ENCODE results near the gene TTLL5. TPM values are rescaled to one million over a fixed set of nuclear protein-coding genes. Genes with fewer than 3 reads are reported as not detected.
"Not testable (repeated sequence)": the region's sequence is repeated elsewhere in the genome, so short reads cannot be mapped to it uniquely, and the experiment has no call there.

TTLL5 gene
- total and polyA plus RNA-seq, 7 donors = 4.8 to 36.6 (median 17.9) TPM

DNA sequence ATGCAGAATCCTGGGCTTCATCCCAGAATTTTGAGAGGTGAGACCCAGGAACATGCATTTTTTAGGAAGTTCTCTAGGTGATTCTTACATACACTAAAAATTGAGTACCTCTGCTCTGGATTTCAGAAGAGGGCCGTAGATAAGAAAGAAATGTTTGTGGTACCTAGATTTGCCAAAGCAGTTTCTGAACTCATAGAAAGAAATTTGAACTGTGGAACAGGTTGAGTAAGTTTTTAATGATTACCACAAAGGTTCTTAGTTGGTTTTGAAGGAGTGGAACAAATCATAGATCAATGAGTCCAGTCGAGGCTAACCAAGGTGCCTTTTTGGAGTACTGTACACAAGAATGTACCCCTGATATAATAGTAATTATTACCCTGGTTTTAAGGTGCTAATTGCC, 24.9 kb downstream of the TTLL5 start:
- Histone ChIP-seq H3K4me1 (no peaks in the 10 kb centered on the region), H3K9me3 (no peaks in the 10 kb centered on the region), H3K36me3 (peaks cover 5 to 50% (median 11%) of the 10 kb centered on the region in 4 donors), H3K27ac (no peak overlapping the region), H3K4me3 (no peak overlapping the region), H3K27me3 (no peaks in the 10 kb centered on the region)
- DNase-seq = no peak
- TF ChIP-seq POLR2A (IDR thresholded peaks at IDR 0.05) (no peak), EP300 (IDR thresholded peaks at IDR 0.05) (no peak), POLR2AphosphoS5 (IDR thresholded peaks at IDR 0.05) (no peak)
- TF ChIP-seq, protein P1, sequence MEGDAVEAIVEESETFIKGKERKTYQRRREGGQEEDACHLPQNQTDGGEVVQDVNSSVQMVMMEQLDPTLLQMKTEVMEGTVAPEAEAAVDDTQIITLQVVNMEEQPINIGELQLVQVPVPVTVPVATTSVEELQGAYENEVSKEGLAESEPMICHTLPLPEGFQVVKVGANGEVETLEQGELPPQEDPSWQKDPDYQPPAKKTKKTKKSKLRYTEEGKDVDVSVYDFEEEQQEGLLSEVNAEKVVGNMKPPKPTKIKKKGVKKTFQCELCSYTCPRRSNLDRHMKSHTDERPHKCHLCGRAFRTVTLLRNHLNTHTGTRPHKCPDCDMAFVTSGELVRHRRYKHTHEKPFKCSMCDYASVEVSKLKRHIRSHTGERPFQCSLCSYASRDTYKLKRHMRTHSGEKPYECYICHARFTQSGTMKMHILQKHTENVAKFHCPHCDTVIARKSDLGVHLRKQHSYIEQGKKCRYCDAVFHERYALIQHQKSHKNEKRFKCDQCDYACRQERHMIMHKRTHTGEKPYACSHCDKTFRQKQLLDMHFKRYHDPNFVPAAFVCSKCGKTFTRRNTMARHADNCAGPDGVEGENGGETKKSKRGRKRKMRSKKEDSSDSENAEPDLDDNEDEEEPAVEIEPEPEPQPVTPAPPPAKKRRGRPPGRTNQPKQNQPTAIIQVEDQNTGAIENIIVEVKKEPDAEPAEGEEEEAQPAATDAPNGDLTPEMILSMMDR (IDR thresholded peaks at IDR 0.05) = no peak
- intact Hi-C loops (cut with DNase I) = no loop called here
- 52 to 79% methylated on average over 2 of the region's 2 CpGs for WGBS, 2 donors

DNA sequence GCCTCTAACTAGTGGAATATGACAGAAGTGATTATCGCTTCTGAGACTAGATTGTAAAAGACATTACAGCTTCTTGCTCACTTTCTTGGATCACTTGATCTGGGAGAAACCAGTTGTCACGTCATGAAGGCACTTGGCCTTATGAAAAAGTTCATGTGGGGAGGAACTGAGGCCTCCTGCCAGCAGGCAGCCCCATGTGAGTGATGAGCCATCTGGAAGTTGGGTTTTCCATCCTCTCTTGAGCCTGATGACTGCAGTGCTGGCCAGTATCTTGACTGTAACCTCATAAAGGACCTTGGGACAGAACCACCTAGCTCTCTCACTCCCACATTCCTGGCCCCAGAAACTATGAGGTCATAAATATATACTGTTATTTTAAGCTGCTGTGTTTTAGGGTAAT, 28.0 kb downstream of the TTLL5 start:
- H3K27ac ChIP-seq = no peak overlapping the region
- H3K9me3 ChIP-seq = no peaks in the 10 kb centered on the region
- intact Hi-C loops (cut with DNase I) = no loop called here
- no peak overlapping the region for H3K4me3 ChIP-seq
- TF ChIP-seq, protein P1 (IDR thresholded peaks at IDR 0.05) = no peak
- no peak for TF ChIP-seq EP300 (IDR thresholded peaks at IDR 0.05)
- TF ChIP-seq POLR2A (IDR thresholded peaks at IDR 0.05) = no peak
- no peak for TF ChIP-seq POLR2AphosphoS5 (IDR thresholded peaks at IDR 0.05)
- H3K4me1 ChIP-seq = no peaks in the 10 kb centered on the region
- 85 to 91% methylated on average over 2 of the region's 2 CpGs for WGBS, 2 donors
- H3K27me3 ChIP-seq = no peaks in the 10 kb centered on the region
- DNase-seq = no peak
- H3K36me3 ChIP-seq = peaks cover 1 to 40% (median 8%) of the 10 kb centered on the region in 4 donors

DNA sequence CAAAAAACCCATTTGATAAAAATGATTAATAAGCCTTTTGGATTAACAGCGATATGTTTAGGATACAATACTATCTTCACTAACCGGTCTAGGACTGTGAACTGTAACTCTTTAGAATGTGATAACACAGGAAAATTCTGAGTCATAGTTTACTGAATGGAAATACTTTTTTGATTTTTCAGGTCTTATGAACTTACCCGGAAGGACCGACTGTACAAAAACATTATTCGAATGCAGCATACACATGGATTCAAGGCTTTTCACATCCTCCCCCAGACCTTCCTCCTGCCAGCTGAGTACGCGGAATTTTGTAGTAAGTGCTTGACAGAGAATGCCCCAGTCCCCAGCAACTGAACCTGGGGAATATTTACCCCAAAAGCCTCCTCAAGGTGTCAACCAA, 29.0 kb downstream of the TTLL5 start:
- TF ChIP-seq EP300 (IDR thresholded peaks at IDR 0.05) (no peak), POLR2A (IDR thresholded peaks at IDR 0.05) (no peak), POLR2AphosphoS5 (IDR thresholded peaks at IDR 0.05) (no peak)
- TF ChIP-seq, protein P1 (IDR thresholded peaks at IDR 0.05) = no peak
- 94 to 95% methylated on average over 7 of the region's 7 CpGs for whole genome bisulfite sequencing, 2 donors
- peaks cover 0 to 40% (median 5%) of the 10 kb centered on the region in 4 donors for H3K36me3 ChIP-seq
- H3K27ac ChIP-seq = no peak overlapping the region
- intact Hi-C loops (cut with DNase I) = no loop called here
- DNase-seq = no peak
- H3K4me3 ChIP-seq = no peak overlapping the region
- H3K9me3 ChIP-seq = no peaks in the 10 kb centered on the region
- no peaks in the 10 kb centered on the region for H3K4me1 ChIP-seq
- H3K27me3 ChIP-seq = no peaks in the 10 kb centered on the region

DNA sequence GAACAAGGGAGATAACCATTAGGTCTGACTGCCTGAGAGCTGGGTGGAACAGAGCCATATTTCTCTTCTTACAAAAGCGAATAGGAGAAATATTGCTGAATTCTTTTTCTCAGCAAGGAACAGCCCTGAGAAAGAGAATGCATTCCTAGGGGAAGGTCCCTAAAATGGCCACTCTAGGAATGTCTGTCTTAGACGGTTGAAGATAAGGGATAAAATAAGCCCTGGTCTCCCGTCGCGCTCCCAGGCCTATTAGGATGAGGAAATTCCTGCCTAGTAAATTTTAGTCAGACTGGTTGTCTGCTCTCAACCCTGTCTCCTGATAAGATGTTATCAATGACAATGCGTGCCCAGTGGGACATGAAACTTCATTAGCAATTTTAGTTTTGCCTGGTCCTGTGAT, 34.0 kb downstream of the TTLL5 start:
- 97 to 99% methylated on average over 6 of the region's 6 CpGs for WGBS, 2 donors
- intact Hi-C loops (cut with DNase I); H3K4me1 ChIP-seq: not testable (repeated sequence)

DNA sequence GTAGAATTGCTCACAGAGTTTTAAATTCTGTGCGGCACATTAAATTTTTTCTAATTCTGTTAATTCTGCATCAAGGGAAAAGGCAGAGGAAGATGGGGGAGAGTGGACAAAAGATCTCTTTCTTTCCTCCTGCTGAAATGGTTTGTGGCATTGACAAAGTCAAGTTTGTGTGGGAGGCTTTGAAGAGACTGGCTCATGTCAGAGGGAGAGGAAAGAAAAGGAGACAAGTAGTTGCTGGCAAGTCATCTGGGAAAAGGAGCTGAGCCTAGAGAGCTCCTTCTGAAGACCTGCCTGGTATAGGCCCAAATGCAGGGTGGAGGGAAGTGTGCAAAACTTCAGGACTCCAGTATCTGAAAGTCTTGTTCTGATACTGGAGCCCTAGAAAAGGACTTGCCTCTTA, 36.3 kb downstream of the TTLL5 start:
- Histone ChIP-seq H3K36me3 (peaks cover 0 to 37% (median 2%) of the 10 kb centered on the region in 4 donors), H3K4me3 (no peak overlapping the region), H3K9me3 (peaks cover 0 to 2% (median 0%) of the 10 kb centered on the region in 4 donors), H3K4me1 (peaks cover 0 to 12% (median 6%) of the 10 kb centered on the region in 4 donors), H3K27ac (no peak overlapping the region), H3K27me3 (no peaks in the 10 kb centered on the region)
- WGBS, 2 donors = 94 to 97% methylated on average over 1 of the region's 1 CpG
- DNase-seq = no peak
- intact Hi-C loops (cut with DNase I) = no loop called here
- TF ChIP-seq, protein P1 (IDR thresholded peaks at IDR 0.05) = no peak
- TF ChIP-seq EP300 (IDR thresholded peaks at IDR 0.05) = no peak
- no peak for TF ChIP-seq POLR2A (IDR thresholded peaks at IDR 0.05)
- no peak for TF ChIP-seq POLR2AphosphoS5 (IDR thresholded peaks at IDR 0.05)

More for the DNA sequence above, 34.0 kb downstream of the TTLL5 start:
- DNase-seq, H3K27ac ChIP-seq, H3K9me3 ChIP-seq, H3K27me3 ChIP-seq, H3K4me3 ChIP-seq: not testable (repeated sequence)
- peaks cover 0 to 46% (median 6%) of the 10 kb centered on the region in 4 donors for H3K36me3 ChIP-seq
